HT-29 (cell line): ENCODE measurements around the gene TALDO1. TPM values are rescaled to one million over a fixed set of nuclear protein-coding genes. Genes with fewer than 3 reads are reported as not detected.

Experiments used
- small RNA-seq: library from RNA; depleted of rRNA; stranded (forward); fragments of <200 nt; gene quantifications from one replicate; pipeline ENCODE3, GENCODE V24; 2014
- total RNA-seq: library from RNA; depleted of rRNA; stranded (reverse); fragments of >200 nt; shearing (Covaris generic); gene quantifications from 2 replicates; pipeline ENCODE4 v1.2.3, GENCODE V29; 2014; rRNA removed

The TALDO1 gene
- total RNA-seq, 1 experiment from 2014 or later = 669 TPM

Small RNA genes lying within 50 kb of the gene (small RNA-seq; reads per million reads assigned to genes)
- not detected for gene SNORA52

Other genes starting within 250 kb of the TALDO1 start
- 470 and 513 TPM in 2 replicates for gene RNH1, start 240.2 kb upstream of the TALDO1 start, total RNA-seq
- 217 and 259 TPM in 2 replicates for gene HRAS, start 211.9 kb upstream of the TALDO1 start, total RNA-seq
- gene LRRC56, start 209.9 kb upstream of the TALDO1 start, total RNA-seq = 8.1 and 10.0 TPM in 2 replicates
- 5.3 and 6.9 TPM in 2 replicates for gene LMNTD2, start 186.7 kb upstream of the TALDO1 start, total RNA-seq
- gene RASSF7, start 186.5 kb upstream of the TALDO1 start, total RNA-seq = 515 and 552 TPM in 2 replicates
- gene PHRF1, start 171.0 kb upstream of the TALDO1 start, total RNA-seq = 75.3 and 82.0 TPM in 2 replicates
- gene IRF7, start 131.5 kb upstream of the TALDO1 start, total RNA-seq = 263 and 329 TPM in 2 replicates
- 11.9 and 12.1 TPM in 2 replicates for gene CDHR5, start 122.5 kb upstream of the TALDO1 start, total RNA-seq
- not detected in 2 replicates for gene SCT, start 120.3 kb upstream of the TALDO1 start, total RNA-seq
- 0.34 and 0.92 TPM in 2 replicates for gene DRD4, start 110.2 kb upstream of the TALDO1 start, total RNA-seq
- gene DEAF1, start 52.2 kb upstream of the TALDO1 start, total RNA-seq = 77.8 and 139 TPM in 2 replicates
- 73.6 and 76.8 TPM in 2 replicates for gene TMEM80, start 51.6 kb upstream of the TALDO1 start, total RNA-seq
- 473 and 503 TPM in 2 replicates for gene EPS8L2, start 41.2 kb upstream of the TALDO1 start, total RNA-seq
- 128 and 132 TPM in 2 replicates for gene GATD1, start 30.0 kb downstream of the TALDO1 start, total RNA-seq
- 0.47 TPM in 1 of 2 replicates, not detected in the other for gene CEND1, start 42.6 kb downstream of the TALDO1 start, total RNA-seq
- gene SLC25A22, start 50.8 kb downstream of the TALDO1 start, total RNA-seq = 82.6 and 108 TPM in 2 replicates
- 31.7 and 53.9 TPM in 2 replicates for gene PIDD1, start 57.8 kb downstream of the TALDO1 start, total RNA-seq
- 1,913 and 1,915 TPM in 2 replicates for gene RPLP2, start 62.5 kb downstream of the TALDO1 start, total RNA-seq
- 174 and 202 TPM in 2 replicates for gene PNPLA2, start 71.5 kb downstream of the TALDO1 start, total RNA-seq
- 204 and 225 TPM in 2 replicates for gene CRACR2B, start 80.5 kb downstream of the TALDO1 start, total RNA-seq
- gene CD151, start 85.5 kb downstream of the TALDO1 start, total RNA-seq = 916 and 940 TPM in 2 replicates
- 1,254 and 1,310 TPM in 2 replicates for gene POLR2L, start 95.1 kb downstream of the TALDO1 start, total RNA-seq
- gene TSPAN4, start 95.4 kb downstream of the TALDO1 start, total RNA-seq = 29.2 and 39.6 TPM in 2 replicates
- 68.2 and 80.6 TPM in 2 replicates for gene CHID1, start 163.3 kb downstream of the TALDO1 start, total RNA-seq
- gene AP2A2, start 178.4 kb downstream of the TALDO1 start, total RNA-seq = 38.5 and 46.6 TPM in 2 replicates